SK-N-SH (cell line): ENCODE data around the gene EFHC1. TPM values are rescaled to one million over a fixed set of nuclear protein-coding genes. Genes with fewer than 3 reads are reported as not detected.

Source experiments
- CTCF ChIA-PET: fragments of 300-600, 350-600 bp; formaldehyde crosslinking; extraction: SDS; loops from one replicate; lab custom pipeline; 2021; lab: Yijun Ruan, JAX
- POLR2A ChIA-PET: fragments of 350-600 bp; sonication (Branson Sonifier 250); formaldehyde crosslinking; extraction: SDS; loops from one replicate; lab custom pipeline; 2020; ENCODE audit warnings: antibody characterized with exemption, inconsistent platforms; lab: Yijun Ruan, JAX
- DNase-seq: peaks from one replicate; pipeline ENCODE4 v3.0.0; 2012
- H2AFZ ChIP-seq: fragments of 200-600 bp; sonication (generic); 2 replicates; pipeline ENCODE4 v1.8.1; 2016; ENCODE audit warnings: antibody characterized with exemption, mild to moderate bottlenecking, low read depth
- H3F3A ChIP-seq: fragments of 200-600 bp; sonication (generic); replicated peaks from 2 replicates; pipeline ENCODE3; 2016; ENCODE audit warnings: antibody characterized with exemption, mild to moderate bottlenecking; ENCODE audit not compliant: insufficient read depth
- H3K27ac ChIP-seq, 2 experiments: fragments of 200-500 bp in 1 of 2; fragments of 200-600 bp in 1 of 2; sonication (Bioruptor generic) in 1 of 2; sonication (generic), shearing (Covaris generic) in 1 of 2; 2 replicates each; pipeline versions ENCODE4 v1.5.1 to v1.6.1; 2014 to 2016; ENCODE audit warnings: low read depth in 2 of 2, inconsistent platforms in 1 of 2, low read length in 1 of 2, mild to moderate bottlenecking in 1 of 2, mixed read lengths in 1 of 2
- H3K27me3 ChIP-seq: fragments of 200-600 bp; sonication (generic), shearing (Covaris generic); 2 replicates; pipeline ENCODE4 v1.6.1; 2016; ENCODE audit warnings: mixed run types; ENCODE audit not compliant: insufficient read depth
- H3K36me3 ChIP-seq, 2 experiments: fragments of 200-500 bp in 1 of 2; fragments of 200-600 bp in 1 of 2; sonication (Bioruptor generic) in 1 of 2; sonication (generic) in 1 of 2; replicated peaks in 1 of 2; 2 replicates each; pipeline versions ENCODE3 to v1.5.1; 2014 to 2016; ENCODE audit warnings: low read length in 1 of 2, mild to moderate bottlenecking in 1 of 2; ENCODE audit not compliant: insufficient read depth in 2 of 2, control insufficient read depth in 1 of 2
- H3K4me1 ChIP-seq, 2 experiments: fragments of 200-500 bp in 1 of 2; fragments of 200-600 bp in 1 of 2; sonication (Bioruptor generic) in 1 of 2; sonication (generic), shearing (Covaris generic) in 1 of 2; 2 replicates each; pipeline versions ENCODE4 v1.5.1 to v1.6.1; 2014 to 2016; ENCODE audit warnings: low read depth in 1 of 2, low read length in 1 of 2, mixed run types in 1 of 2; ENCODE audit not compliant: insufficient read depth in 2 of 2, control insufficient read depth in 1 of 2
- H3K4me2 ChIP-seq: fragments of 200-600 bp; sonication (generic), shearing (Covaris generic); 2 replicates; pipeline ENCODE4 v1.6.1; 2017; ENCODE audit warnings: mixed run types
- H3K4me3 ChIP-seq, 2 experiments: fragments of 200-500 bp in 1 of 2; fragments of 200-600 bp in 1 of 2; sonication (Bioruptor generic) in 1 of 2; sonication (generic), shearing (Covaris generic) in 1 of 2; 2 replicates each; pipeline versions ENCODE4 v1.5.1 to v1.8.1; 2014 to 2016; ENCODE audit warnings: low read depth in 2 of 2, inconsistent platforms in 1 of 2, low read length in 1 of 2, mild to moderate bottlenecking in 1 of 2, mixed read lengths in 1 of 2, moderate library complexity in 1 of 2
- H3K79me2 ChIP-seq: fragments of 200-600 bp; sonication (generic); 2 replicates; pipeline ENCODE4 v1.8.1; 2017; ENCODE audit warnings: mild to moderate bottlenecking; ENCODE audit not compliant: insufficient read depth
- H3K9ac ChIP-seq: fragments of 200-600 bp; sonication (generic); 2 replicates; pipeline ENCODE4 v1.6.1; 2017; ENCODE audit warnings: mixed run types
- H3K9me2 ChIP-seq: fragments of 200-600 bp; sonication (generic); 2 replicates; pipeline ENCODE4 v1.6.1; 2017; ENCODE audit warnings: mixed run types
- H3K9me3 ChIP-seq: fragments of 200-600 bp; sonication (generic); 2 replicates; pipeline ENCODE4 v1.6.1; 2017; ENCODE audit warnings: mixed run types, mild to moderate bottlenecking, moderate library complexity
- H4K20me1 ChIP-seq: fragments of 200-600 bp; sonication (generic); 2 replicates; pipeline ENCODE4 v1.6.1; 2017; ENCODE audit warnings: mild to moderate bottlenecking, mixed run types; ENCODE audit not compliant: insufficient read depth
- CHD2 ChIP-seq: fragments of 150-350 bp; IDR thresholded peaks from 2 replicates; pipeline ENCODE4 v1.6.1; 2018; ENCODE audit warnings: low read length; ENCODE audit not compliant: partially characterized antibody
- CTCF ChIP-seq: fragments of 200-600 bp; sonication (generic); IDR thresholded peaks from 2 replicates; pipeline ENCODE4 v1.6.1; 2017; ENCODE audit warnings: antibody characterized with exemption, mild to moderate bottlenecking, moderate library complexity
- ELF1 ChIP-seq: IDR thresholded peaks from 2 replicates; pipeline ENCODE4 v1.4.0; 2012
- EP300 ChIP-seq, 2 experiments: IDR thresholded peaks; 2 replicates each; pipeline versions ENCODE4 v1.4.0 to v1.6.1; 2012; ENCODE audit warnings: borderline replicate concordance in 1 of 2, low read depth in 1 of 2, low read length in 1 of 2
- FOSL2 ChIP-seq: IDR thresholded peaks from 2 replicates; pipeline ENCODE4 v1.4.0; 2012; ENCODE audit warnings: low read depth, mild to moderate bottlenecking, moderate library complexity, borderline replicate concordance
- GATA2 ChIP-seq: sonication (generic); formaldehyde crosslinking; IDR thresholded peaks from 2 replicates; pipeline ENCODE4 v1.5.0; 2020; ENCODE audit warnings: mild to moderate bottlenecking, missing genetic modification reagents
- IRF3 ChIP-seq: fragments of 150-350 bp; IDR thresholded peaks from 2 replicates; pipeline ENCODE4 v1.6.1; 2016; ENCODE audit warnings: mild to moderate bottlenecking, low read depth, low read length
- JUND ChIP-seq: IDR thresholded peaks from 2 replicates; pipeline ENCODE4 v1.4.0; 2012
- MEF2A ChIP-seq: IDR thresholded peaks from 2 replicates; pipeline ENCODE4 v1.4.0; 2012; ENCODE audit warnings: low read depth, borderline replicate concordance
- MXI1 ChIP-seq: IDR thresholded peaks from 2 replicates; pipeline ENCODE4 v1.6.1; 2012; ENCODE audit warnings: mild to moderate bottlenecking, low read depth, low read length, improper control_type of control experiment
- NRF1 ChIP-seq: IDR thresholded peaks from 2 replicates; pipeline ENCODE4 v1.6.1; 2012; ENCODE audit warnings: low read depth, mild to moderate bottlenecking, low read length
- RAD21 ChIP-seq: IDR thresholded peaks from 2 replicates; pipeline ENCODE4 v1.6.1; 2012; ENCODE audit warnings: mild to moderate bottlenecking, low read length
- RFX5 ChIP-seq: IDR thresholded peaks from 2 replicates; pipeline ENCODE4 v1.6.1; 2012; ENCODE audit warnings: mild to moderate bottlenecking, improper control_type of control experiment, low read length
- SIN3A ChIP-seq: IDR thresholded peaks from 2 replicates; pipeline ENCODE4 v1.6.1; 2012; ENCODE audit warnings: low read depth, mild to moderate bottlenecking, low read length, moderate library complexity, borderline replicate concordance
- ZBTB33 ChIP-seq: IDR thresholded peaks from 2 replicates; pipeline ENCODE4 v1.4.0; 2012; ENCODE audit warnings: low read depth, borderline replicate concordance
- WGBS: methylation state at CpG from one replicate; pipeline ENCODE4 v1.1.6; 2017; ENCODE audit warnings: low lambda C conversion rate; 5-methylcytosine and 5-hydroxymethylcytosine counted together
- polyA plus RNA-seq, 3 experiments: library from polyadenylated mRNA; depleted of rRNA; stranded (reverse); fragments of >200 nt; gene quantifications; 2 replicates each; pipeline ENCODE4 v1.2.3, GENCODE V29; 2012
- TF ChIP-seq, protein P1 (sequence below): fragments of 150-350 bp; IDR thresholded peaks from 2 replicates; pipeline ENCODE4 v1.6.1; 2017; ENCODE audit warnings: antibody characterized with exemption, low read length, low read depth, borderline replicate concordance
- TF ChIP-seq, protein P2 (sequence below): IDR thresholded peaks from 2 replicates; pipeline ENCODE4; 2012

EFHC1 gene
- polyA plus RNA-seq, 1 of the 3 experiments (the other 2 are of a cell fraction): 39.4 TPM

DNA sequence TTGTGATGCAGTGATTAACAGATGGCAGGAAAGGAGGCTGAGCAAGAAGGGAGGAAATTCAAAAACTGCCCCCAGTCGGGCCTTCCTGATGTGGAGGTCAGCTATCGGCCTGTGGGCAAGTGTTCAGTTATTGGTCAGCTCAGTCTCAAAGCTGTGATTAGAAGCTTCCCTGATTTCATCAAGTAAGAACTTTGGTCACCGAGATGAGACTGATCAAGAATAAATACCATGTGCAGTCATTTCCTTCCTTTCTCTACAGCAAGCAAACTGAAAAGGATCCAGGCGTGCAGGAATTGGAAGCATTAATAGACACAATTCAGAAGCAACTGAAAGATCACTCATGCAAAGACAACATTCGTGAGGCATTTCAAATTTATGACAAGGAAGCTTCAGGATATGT lies 69.7 kb downstream of the EFHC1 start:
- H3K79me2 ChIP-seq: no peaks in the 10 kb centered on the region
- ChIA-PET POLR2A (interaction anchor here (0.8 kb wide), 1 partner anchor 70 kb away, joined by 3 read pairs; the partner anchor contains the start of gene EFHC1), CTCF (interaction anchor here (2.3 kb wide), 1 partner anchor 162 kb away, joined by 5 read pairs; no protein-coding TSS in a partner anchor)
- H3K4me3 ChIP-seq: no peak overlapping the region
- DNase-seq: no peak
- TF ChIP-seq, protein P1, sequence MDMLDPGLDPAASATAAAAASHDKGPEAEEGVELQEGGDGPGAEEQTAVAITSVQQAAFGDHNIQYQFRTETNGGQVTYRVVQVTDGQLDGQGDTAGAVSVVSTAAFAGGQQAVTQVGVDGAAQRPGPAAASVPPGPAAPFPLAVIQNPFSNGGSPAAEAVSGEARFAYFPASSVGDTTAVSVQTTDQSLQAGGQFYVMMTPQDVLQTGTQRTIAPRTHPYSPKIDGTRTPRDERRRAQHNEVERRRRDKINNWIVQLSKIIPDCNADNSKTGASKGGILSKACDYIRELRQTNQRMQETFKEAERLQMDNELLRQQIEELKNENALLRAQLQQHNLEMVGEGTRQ: no peak
- no peaks in the 10 kb centered on the region for H3K9me3 ChIP-seq
- no peaks in the 10 kb centered on the region for H4K20me1 ChIP-seq
- peak overlapping the region; percentile 34; the same call in 1 of the 2 replicates for H3K4me2 ChIP-seq
- peak overlapping the region in 1 of 2 experiments; percentile 38; a peak in 2 of 4 replicates for H3K27ac ChIP-seq
- no peaks in the 10 kb centered on the region for H3K27me3 ChIP-seq
- no peak overlapping the region for H2AFZ ChIP-seq
- H3F3A ChIP-seq: peaks cover 26% of the 10 kb centered on the region
- H3K4me1 ChIP-seq: peaks cover 0 to 5% of the 10 kb centered on the region in 2 experiments; a peak in 1 of 4 replicates
- no peaks in the 10 kb centered on the region for H3K9me2 ChIP-seq
- H3K9ac ChIP-seq: no peak overlapping the region
- peaks cover 11 to 14% of the 10 kb centered on the region in 2 experiments for H3K36me3 ChIP-seq
- 80% methylated on average over 5 of the region's 5 CpGs for WGBS

DNA sequence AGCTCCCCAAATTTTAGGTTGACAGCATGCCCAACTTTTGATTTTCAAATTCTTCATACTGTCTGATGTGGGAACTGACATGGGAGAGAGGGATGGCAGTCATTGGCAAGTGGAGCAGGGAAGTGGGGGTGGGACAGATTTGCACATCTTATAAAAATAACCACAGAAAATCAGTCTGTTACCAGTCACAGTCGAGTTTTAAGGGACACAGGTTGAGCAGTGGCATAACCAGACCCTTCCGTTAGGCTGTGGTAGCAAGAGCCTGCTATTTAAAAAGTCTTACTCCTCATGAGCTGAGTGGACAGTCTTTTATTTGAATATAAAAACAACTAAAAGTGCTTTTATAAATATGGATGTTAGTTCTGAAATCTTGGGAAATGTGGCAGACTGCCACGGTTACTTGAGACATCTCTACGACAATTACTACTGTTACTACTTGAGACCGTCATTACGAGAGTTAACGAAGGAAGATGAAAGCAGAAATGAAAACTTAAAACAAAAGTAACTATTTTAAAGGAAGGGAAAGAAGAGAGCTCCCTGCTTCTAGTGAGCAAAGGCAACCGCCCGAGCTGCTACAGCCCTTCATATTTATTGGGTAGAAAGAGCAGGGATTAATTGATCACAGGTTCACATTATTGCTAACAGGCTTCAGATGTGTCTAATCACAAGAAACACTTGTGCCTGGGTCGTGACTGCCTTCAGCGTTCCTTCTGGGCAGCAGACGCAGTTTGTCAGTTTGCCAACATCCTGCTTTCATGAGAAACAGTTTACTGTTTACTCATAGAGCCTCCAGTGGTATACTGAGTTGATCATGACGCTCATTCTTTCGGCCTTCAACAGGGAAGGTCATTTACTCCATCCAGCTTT lies 71.3 kb downstream of the EFHC1 start:
- Histone ChIP-seq H3K9ac (no peak overlapping the region), H3K9me2 (no peaks in the 10 kb centered on the region), H2AFZ (no peak overlapping the region), H3K27me3 (no peaks in the 10 kb centered on the region), H3K4me2 (no peak overlapping the region), H3K79me2 (no peaks in the 10 kb centered on the region), H4K20me1 (no peaks in the 10 kb centered on the region), H3K9me3 (no peaks in the 10 kb centered on the region), H3K4me1 (peaks cover 0 to 5% of the 10 kb centered on the region in 2 experiments; a peak in 1 of 4 replicates), H3K27ac (no peak overlapping the region; a peak in 1 of 4 replicates), H3K4me3 (no peak overlapping the region), H3F3A (peaks cover 26% of the 10 kb centered on the region), H3K36me3 (peaks cover 11 to 13% of the 10 kb centered on the region in 2 experiments)
- CTCF ChIA-PET: interaction anchor here (1.8 to 2.3 kb wide), 2 partner anchors 16 to 161 kb away, joined by 3 to 5 read pairs; no protein-coding TSS in a partner anchor
- DNase-seq: no peak
- 79% methylated on average over 14 of the region's 14 CpGs for WGBS
- POLR2A ChIA-PET: no interaction called here
- no peak for TF ChIP-seq SIN3A
- no peak for TF ChIP-seq MXI1
- no peak for TF ChIP-seq CTCF
- no peak for TF ChIP-seq FOSL2
- TF ChIP-seq, protein P2, sequence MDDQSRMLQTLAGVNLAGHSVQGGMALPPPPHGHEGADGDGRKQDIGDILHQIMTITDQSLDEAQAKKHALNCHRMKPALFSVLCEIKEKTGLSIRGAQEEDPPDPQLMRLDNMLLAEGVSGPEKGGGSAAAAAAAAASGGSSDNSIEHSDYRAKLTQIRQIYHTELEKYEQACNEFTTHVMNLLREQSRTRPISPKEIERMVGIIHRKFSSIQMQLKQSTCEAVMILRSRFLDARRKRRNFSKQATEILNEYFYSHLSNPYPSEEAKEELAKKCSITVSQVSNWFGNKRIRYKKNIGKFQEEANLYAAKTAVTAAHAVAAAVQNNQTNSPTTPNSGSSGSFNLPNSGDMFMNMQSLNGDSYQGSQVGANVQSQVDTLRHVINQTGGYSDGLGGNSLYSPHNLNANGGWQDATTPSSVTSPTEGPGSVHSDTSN: no peak
- TF ChIP-seq NRF1: no peak
- TF ChIP-seq, protein P1: no peak
- TF ChIP-seq ELF1: no peak
- TF ChIP-seq ZBTB33: no peak
- TF ChIP-seq GATA2 (CRISPR knock-in tag): no peak
- no peak for TF ChIP-seq MEF2A
- no peak for TF ChIP-seq EP300 (IDR thresholded peaks at IDR 0.05; ENCODE audit: borderline replicate concordance in 1 of 2, low read depth in 1 of 2, low read length in 1 of 2)
- TF ChIP-seq CHD2: no peak
- TF ChIP-seq JUND: no peak
- TF ChIP-seq RFX5: no peak
- TF ChIP-seq IRF3: no peak
- TF ChIP-seq RAD21: no peak
